ENCODE measurements around the gene PITX2.

The PITX2 gene
- 0 to 0.16 (median 0) reads per million in 18 experiments for total RNA-seq

GRCh38 chr4:110622841-110623717 lies at the start of gene PITX2:
Gene PITX2, minus strand, starts transcription at chr4:110623077. Its CDS starts 617 bp downstream, at chr4:110622460.
- DNase-seq, result no peak

DNA sequence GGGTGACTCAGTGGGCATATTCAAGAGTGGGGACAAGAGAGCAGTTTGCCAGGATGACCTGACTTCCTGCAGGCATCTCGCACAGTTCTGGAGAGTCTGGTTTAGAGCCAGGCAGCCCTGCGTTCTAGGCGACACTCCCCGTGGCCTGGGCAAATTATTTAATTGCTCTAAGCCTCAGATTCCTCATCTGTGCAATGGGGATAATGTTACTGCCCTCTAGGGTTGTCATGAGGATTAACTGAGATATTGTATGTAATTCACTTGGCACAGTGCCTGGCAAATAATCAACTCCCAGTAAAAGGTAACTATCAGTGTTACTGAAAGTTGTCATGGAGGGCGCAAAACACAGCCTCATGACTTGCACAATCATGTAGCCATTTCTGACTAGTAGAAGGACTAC lies 48.8 kb upstream of the PITX2 start:
- no peak for DNase-seq

DNA sequence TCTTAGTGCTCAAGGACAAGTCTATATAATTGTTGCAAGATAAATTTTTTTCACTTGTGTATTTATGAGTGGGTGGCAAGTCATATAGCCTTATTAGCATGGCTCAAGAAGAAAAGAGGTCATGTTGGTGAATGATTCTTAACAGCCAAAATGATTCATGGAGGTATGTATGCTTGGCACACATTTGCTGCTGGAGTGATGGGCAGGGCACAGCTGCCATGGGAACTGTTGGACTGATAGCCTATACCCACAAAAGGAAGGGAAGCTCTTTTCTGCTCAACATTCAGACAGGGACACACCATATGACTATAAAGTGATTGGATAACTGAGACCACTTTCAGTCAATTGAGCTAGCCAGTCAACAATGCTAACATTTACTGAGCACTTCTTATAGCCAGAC lies 46.8 kb upstream of the PITX2 start:
- no peak for DNase-seq

GRCh38 chr4:110668463-110669235 lies 45.8 kb upstream of the PITX2 start:
- no peak for DNase-seq

DNA sequence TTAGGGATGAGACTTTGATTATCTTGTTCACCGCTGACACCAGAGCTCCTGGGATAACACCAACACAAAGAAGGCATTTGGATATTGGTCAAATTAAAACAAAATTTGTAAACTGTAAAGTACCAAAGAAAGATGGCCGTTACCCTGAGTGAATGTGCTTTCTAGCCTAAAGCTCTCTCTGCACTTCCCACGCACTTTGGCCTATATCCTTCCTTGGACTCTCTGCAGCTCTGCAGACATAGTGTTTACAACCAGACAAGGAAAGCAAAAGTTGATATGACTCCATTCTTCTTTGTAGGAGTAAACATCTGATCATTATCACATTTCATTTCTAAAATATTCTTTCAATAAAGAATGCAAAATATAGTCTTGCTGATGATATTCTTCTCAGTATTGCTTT lies 44.8 kb upstream of the PITX2 start:
- DNase-seq, result no peak

- DNase-seq, result no peak
These were observed 43.2 kb upstream of the PITX2 start for GRCh38 chr4:110666030-110666429.

DNA sequence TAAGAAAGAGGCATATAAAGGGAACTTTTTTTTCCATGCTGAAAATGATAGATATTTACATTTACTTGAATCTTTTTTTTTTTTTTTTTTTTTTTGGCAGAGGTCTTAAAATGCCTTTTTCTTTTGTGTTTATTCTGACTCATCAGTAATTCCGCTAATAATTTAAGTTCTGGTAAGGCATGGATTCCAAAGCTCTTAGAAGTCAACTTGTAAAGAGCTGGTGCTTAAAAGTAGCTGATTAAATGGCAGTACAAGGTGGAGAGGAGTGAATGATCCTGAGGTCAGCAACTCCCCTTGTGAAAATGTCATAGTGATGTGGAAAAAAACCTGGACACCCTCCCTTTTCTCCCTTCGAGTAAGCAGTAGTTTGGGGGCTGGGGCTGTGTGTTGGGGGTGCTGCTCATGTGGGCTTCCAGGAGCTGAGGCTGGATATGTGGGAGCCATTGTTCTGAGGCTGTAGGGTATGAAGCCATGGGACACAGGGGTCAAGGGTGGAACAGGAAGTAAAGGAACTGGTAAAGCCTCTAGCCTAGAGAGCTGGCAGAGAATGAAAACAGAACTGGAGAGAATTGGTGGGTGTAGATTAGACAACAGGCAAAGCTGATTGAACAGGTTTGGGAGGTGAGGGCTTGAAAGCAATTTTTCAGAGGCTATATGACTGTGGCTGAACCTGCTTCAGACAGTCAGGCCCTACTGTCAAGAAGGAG lies 41.0 kb upstream of the PITX2 start:
- no peak for DNase-seq

GRCh38 chr4:110663206-110663605 lies 40.3 kb upstream of the PITX2 start:
- DNase-seq, result no peak

DNA sequence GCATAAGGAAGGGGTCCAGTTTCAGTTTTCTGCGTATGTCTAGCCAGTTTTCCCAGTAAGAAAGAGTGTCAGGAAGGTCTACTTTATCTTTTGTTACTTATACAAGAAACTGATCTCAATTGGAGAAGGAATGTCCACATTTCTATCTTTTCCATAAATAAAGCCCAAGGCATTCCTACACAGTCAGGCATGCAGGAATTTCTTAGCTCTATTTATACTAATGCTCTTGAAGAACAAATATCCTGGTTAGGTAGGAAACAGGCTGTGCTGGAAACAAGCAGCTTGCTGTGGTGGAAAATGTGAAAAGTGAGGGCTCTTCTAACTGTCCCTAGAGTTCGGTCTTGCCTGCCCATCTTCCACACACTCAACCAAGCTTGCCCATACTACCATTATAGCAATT lies 37.9 kb upstream of the PITX2 start:
- DNase-seq, result no peak

DNA sequence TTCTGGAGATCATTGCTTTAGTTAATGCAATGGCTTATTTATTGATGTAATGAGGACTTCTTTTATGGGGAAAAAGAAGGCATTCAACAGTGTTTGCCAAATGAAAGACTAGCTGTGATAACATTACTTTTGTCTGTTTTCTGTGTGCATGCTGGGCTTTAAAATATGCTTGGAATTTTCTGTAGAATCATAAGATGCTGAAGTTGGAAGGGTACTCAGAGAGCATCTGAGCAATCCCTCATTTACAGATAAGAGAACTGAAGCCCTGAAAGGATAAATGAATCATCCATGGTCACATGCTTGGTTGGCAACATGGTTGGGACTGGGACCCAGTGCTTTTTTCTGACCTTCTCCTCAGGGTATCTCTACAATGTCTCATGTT lies 31.4 kb upstream of the PITX2 start:
- DNase-seq, result no peak

GRCh38 chr4:110653321-110654253 lies 30.7 kb upstream of the PITX2 start:
- DNase-seq, result no peak

GRCh38 chr4:110644008-110644407 lies 21.1 kb upstream of the PITX2 start:
- no peak for DNase-seq

GRCh38 chr4:110643096-110643495 lies 20.2 kb upstream of the PITX2 start:
- DNase-seq, result no peak

GRCh38 chr4:110641218-110641617 lies 18.3 kb upstream of the PITX2 start:
- no peak for DNase-seq

DNA sequence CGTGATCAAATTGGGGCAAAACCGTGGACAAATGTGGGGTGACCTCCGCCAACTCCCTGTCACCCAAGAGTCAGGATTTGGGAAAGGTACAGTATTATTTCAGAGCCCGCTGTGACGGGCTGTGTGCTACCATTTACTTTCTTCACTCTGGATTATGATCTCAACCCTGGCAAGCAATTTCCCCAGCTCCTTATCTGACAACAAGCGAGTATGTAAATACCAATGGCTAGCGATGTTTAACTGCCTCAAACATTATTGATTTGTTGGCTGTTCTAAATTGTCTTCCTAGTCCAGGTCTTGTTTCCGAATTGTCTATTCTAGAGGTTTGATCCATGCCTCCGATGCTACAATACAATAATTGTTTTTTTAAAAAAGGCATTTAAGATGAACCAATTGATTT lies 17.7 kb upstream of the PITX2 start:
- no peak for DNase-seq

GRCh38 chr4:110639207-110640090 lies 16.6 kb upstream of the PITX2 start:
- no peak for DNase-seq

GRCh38 chr4:110638089-110638746 lies 15.3 kb upstream of the PITX2 start:
- DNase-seq, result no peak

- DNase-seq, result no peak
These were observed 14.7 kb upstream of the PITX2 start for GRCh38 chr4:110637408-110638088.

DNA sequence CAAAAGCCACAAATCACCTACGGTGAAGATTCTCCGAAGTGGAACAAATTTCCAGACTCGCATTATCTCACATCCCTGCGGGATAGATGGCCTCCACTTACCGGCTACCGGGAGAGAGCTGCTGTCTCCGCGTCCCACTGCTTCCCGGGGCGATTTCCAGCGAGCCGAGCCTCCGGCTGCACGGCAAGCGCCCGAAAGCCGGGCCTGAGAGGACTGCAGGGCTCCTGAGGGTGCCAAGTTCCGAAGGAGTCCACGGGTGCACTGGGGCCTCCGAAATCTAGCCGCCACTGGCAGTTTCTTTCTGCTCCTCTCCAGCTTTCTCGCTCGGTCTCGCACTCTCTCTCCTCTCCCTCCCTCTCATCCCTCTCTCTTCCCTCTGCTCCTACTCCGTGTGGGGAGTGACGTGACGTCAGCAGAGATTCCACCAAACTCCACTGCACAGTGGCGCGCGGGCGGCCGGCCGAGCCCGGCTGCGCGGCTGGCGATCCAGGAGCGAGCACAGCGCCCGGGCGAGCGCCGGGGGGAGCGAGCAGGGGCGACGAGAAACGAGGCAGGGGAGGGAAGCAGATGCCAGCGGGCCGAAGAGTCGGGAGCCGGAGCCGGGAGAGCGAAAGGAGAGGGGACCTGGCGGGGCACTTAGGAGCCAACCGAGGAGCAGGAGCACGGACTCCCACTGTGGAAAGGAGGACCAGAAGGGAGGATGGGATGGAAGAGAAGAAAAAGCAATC lies 14.0 kb upstream of the PITX2 start:
- no peak for DNase-seq
